Ishikawa (cell line): ENCODE measurements around the gene CPPED1.

Source experiments
- CEBPB ChIP-seq: IDR thresholded peaks from 2 replicates; pipeline ENCODE4 v1.6.1; 2012
- CREB1 ChIP-seq: IDR thresholded peaks from 2 replicates; pipeline ENCODE4 v1.6.1; 2012; ENCODE audit warnings: low read depth
- EGR1 ChIP-seq: IDR thresholded peaks from 2 replicates; pipeline ENCODE4 v1.6.1; 2012
- EP300 ChIP-seq: IDR thresholded peaks from 2 replicates; pipeline ENCODE4 v1.6.1; 2012; ENCODE audit warnings: borderline replicate concordance
- FOXM1 ChIP-seq: IDR thresholded peaks from 2 replicates; pipeline ENCODE4 v1.6.1; 2012; ENCODE audit warnings: low read depth, borderline replicate concordance
- NFIC ChIP-seq: IDR thresholded peaks from 2 replicates; pipeline ENCODE4 v1.6.1; 2012
- RAD21 ChIP-seq: IDR thresholded peaks from 2 replicates; pipeline ENCODE4 v1.6.1; 2012; ENCODE audit warnings: low read depth
- TAF1 ChIP-seq: IDR thresholded peaks from 2 replicates; pipeline ENCODE4 v1.6.1; 2012; ENCODE audit warnings: low read depth, mild to moderate bottlenecking
- TCF12 ChIP-seq: IDR thresholded peaks from 2 replicates; pipeline ENCODE4 v1.6.1; 2012; ENCODE audit warnings: low read depth
- YY1 ChIP-seq: IDR thresholded peaks from 2 replicates; pipeline ENCODE4 v1.6.1; 2012; ENCODE audit warnings: low read depth
- ZBTB7A ChIP-seq: IDR thresholded peaks from 2 replicates; pipeline ENCODE4 v1.6.1; 2012; ENCODE audit warnings: low read depth
- TF ChIP-seq, protein P1 (sequence below): IDR thresholded peaks from 2 replicates; pipeline ENCODE4 v1.6.1; 2012
- TF ChIP-seq, protein P2 (sequence below): IDR thresholded peaks from 2 replicates; pipeline ENCODE4 v1.6.1; 2012
- TF ChIP-seq, protein P3 (sequence below): IDR thresholded peaks from 2 replicates; pipeline ENCODE4 v1.6.1; 2012; ENCODE audit warnings: low read depth, mild to moderate bottlenecking

DNA sequence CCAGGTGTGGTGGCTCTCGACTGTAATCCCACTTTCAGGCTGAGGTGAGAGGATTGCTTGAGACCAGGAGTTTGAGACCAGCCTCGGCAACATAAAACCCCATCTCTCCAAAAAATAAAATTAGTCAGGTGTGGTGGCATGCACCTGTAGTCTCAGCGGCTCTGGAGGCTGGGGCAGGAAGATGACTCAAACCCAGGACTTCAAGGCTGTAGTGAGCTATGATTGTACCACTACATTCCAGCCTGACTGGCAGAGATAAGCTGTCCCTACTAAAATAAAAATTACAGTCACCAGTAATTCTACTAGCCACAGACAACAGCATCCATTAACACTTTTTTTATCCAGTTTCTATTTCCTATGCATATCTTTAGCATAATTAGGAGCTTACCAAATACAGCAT, 176.3 kb downstream of the CPPED1 start:
- TF ChIP-seq TAF1, result no peak
- TF ChIP-seq, protein P1, sequence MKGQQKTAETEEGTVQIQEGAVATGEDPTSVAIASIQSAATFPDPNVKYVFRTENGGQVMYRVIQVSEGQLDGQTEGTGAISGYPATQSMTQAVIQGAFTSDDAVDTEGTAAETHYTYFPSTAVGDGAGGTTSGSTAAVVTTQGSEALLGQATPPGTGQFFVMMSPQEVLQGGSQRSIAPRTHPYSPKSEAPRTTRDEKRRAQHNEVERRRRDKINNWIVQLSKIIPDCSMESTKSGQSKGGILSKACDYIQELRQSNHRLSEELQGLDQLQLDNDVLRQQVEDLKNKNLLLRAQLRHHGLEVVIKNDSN, result no peak
- TF ChIP-seq RAD21, result no peak
- TF ChIP-seq, protein P2, sequence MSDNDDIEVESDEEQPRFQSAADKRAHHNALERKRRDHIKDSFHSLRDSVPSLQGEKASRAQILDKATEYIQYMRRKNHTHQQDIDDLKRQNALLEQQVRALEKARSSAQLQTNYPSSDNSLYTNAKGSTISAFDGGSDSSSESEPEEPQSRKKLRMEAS, result no peak
- TF ChIP-seq, protein P3, sequence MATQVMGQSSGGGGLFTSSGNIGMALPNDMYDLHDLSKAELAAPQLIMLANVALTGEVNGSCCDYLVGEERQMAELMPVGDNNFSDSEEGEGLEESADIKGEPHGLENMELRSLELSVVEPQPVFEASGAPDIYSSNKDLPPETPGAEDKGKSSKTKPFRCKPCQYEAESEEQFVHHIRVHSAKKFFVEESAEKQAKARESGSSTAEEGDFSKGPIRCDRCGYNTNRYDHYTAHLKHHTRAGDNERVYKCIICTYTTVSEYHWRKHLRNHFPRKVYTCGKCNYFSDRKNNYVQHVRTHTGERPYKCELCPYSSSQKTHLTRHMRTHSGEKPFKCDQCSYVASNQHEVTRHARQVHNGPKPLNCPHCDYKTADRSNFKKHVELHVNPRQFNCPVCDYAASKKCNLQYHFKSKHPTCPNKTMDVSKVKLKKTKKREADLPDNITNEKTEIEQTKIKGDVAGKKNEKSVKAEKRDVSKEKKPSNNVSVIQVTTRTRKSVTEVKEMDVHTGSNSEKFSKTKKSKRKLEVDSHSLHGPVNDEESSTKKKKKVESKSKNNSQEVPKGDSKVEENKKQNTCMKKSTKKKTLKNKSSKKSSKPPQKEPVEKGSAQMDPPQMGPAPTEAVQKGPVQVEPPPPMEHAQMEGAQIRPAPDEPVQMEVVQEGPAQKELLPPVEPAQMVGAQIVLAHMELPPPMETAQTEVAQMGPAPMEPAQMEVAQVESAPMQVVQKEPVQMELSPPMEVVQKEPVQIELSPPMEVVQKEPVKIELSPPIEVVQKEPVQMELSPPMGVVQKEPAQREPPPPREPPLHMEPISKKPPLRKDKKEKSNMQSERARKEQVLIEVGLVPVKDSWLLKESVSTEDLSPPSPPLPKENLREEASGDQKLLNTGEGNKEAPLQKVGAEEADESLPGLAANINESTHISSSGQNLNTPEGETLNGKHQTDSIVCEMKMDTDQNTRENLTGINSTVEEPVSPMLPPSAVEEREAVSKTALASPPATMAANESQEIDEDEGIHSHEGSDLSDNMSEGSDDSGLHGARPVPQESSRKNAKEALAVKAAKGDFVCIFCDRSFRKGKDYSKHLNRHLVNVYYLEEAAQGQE, result no peak
- TF ChIP-seq EP300, result no peak
- no peak for TF ChIP-seq CREB1
- TF ChIP-seq TCF12, result no peak
- no peak for TF ChIP-seq EGR1
- no peak for TF ChIP-seq YY1
- no peak for TF ChIP-seq FOXM1
- TF ChIP-seq ZBTB7A, result no peak
- TF ChIP-seq CEBPB, result no peak
- no peak for TF ChIP-seq NFIC
